ENCODE data around the gene RFX1.
"Not testable (repeated sequence)": the region's sequence is repeated elsewhere in the genome, so short reads cannot be mapped to it uniquely, and the experiment has no call there.

The RFX1 gene

GRCh38 chr19:14027856-14028450 lies 21.8 kb upstream of the RFX1 start, which contains the start of gene RLN3:
Gene RLN3 (plus strand): TSS chr19:14028148. CDS start chr19:14028205, 57 bp downstream.
- DNase-seq (ENCODE audit: low read depth, low spot score) = no peak

GRCh38 chr19:14026652-14027192 lies 20.6 kb upstream of the RFX1 start:
- DNase-seq (ENCODE audit: low read depth, low spot score) = not testable (repeated sequence)

GRCh38 chr19:14023404-14024235 lies 17.5 kb upstream of the RFX1 start:
- no peak for DNase-seq (ENCODE audit: low read depth, low spot score)

DNA sequence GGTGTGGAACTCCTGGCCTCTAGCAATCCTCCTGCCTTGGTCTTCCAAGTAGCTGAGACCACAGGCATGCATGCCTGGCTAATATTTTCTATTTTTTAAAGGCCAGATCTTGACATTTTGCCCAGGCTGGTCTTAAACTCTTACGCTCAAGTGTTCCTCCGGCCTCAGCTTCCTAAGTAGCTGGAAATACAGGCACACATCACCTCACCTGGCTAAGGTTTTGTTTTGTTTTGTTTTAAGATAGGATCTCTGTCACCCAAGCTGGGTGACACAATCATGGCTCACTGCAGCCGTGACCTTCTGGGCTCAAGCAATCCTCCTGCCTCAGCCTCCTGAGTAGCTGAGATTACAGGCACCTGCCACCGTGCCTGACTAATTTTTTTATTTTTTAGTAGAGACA lies 16.3 kb upstream of the RFX1 start:
- DNase-seq (ENCODE audit: low read depth, low spot score) = no peak

DNA sequence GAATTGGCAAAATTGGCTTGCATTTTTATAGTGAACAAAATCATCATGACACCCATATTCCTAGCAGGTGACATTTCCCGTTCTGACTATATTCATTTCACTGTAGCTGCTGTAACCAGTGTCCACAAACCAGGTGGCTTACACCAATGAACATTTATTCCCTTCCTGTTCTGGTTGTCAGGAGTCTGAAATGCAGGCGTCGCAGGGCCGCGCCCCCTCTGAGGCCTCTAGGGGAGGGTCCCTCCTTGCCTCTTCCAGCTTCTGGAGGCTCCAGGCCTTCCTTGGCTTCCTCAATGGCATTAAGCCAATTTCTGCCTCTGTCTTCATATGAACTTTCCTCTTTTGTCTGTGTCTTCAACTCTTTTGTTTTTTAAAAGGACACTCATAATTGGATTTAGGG lies 15.4 kb upstream of the RFX1 start:
- DNase-seq (ENCODE audit: low read depth, low spot score) = no peak

- not testable (repeated sequence) for DNase-seq (ENCODE audit: low read depth, low spot score)
These were observed 13.6 kb upstream of the RFX1 start for GRCh38 chr19:14019739-14020138.

GRCh38 chr19:14019100-14019499 lies 13.0 kb upstream of the RFX1 start:
- no peak for DNase-seq (ENCODE audit: low read depth, low spot score)

GRCh38 chr19:14015524-14016035 lies 9.5 kb upstream of the RFX1 start:
- DNase-seq (ENCODE audit: low read depth, low spot score) = no peak

- DNase-seq (ENCODE audit: low read depth, low spot score) = no peak
These were observed 6.3 kb upstream of the RFX1 start for GRCh38 chr19:14012378-14012915.

GRCh38 chr19:14006766-14007562 lies 844 bp upstream of the RFX1 start:
- no peak for DNase-seq (ENCODE audit: low read depth, low spot score)

GRCh38 chr19:14005349-14006084 lies 603 bp downstream of the RFX1 start:
- peak; percentile 73 for DNase-seq (ENCODE audit: low read depth, low spot score)

- DNase-seq (ENCODE audit: low read depth, low spot score) = no peak
These were observed 1.3 kb downstream of the RFX1 start for GRCh38 chr19:14004619-14005348.

GRCh38 chr19:14003251-14004055 lies 2.7 kb downstream of the RFX1 start:
- no peak for DNase-seq (ENCODE audit: low read depth, low spot score)

- DNase-seq (ENCODE audit: low read depth, low spot score) = no peak
These were observed 3.4 kb downstream of the RFX1 start for GRCh38 chr19:14002571-14003250.

DNA sequence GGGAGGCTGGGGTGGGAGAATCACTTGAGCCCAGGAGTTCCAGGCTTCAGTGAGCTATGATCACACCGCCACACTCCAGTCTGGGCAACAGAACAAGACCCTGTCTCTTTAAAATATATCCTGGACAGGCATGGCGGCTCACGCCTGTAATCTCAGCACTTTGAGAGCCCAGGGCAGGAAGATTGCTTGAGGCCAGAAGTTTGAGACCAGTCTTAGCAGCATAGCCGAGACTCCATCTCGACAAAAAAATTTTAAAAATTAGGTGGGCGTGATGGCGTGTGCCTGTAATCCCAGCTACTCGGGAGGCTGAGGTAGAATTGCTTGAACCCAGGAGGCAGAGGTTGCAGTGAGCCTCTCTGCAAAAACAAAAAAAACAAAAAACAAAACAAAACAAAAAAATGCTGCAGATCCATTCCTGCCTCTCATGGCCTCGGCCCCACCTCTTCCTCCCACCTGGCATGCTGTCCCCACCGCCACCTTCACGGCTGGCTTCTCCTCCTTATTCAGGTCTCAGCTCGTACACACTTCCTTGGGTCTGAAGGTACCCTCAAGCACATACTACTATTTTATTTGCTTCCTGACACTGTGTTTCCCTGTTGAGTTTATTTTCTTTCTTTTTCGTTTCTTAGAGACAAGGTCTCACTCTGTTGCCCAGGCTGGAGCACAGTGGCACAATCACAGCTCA lies 5.3 kb downstream of the RFX1 start:
- DNase-seq (ENCODE audit: low read depth, low spot score) = no peak

DNA sequence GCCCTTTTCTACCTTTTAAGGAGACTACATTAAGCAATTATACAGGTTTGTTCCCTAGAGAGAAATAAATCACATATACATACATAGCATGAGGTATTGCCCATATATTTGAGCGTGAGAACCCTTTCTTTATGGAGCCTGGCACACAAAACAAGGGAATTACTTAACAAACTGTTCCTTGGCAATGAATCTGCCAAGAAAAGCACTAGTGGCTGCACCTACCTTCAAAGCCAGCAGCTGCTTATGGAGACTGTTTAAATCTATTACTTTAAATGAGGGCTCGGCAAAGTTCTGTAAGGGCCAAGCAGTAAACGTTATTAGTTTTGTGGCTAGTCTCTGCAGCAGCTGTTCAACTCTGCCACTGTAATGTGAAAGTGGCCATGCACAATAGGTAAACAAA lies 7.0 kb downstream of the RFX1 start:
- DNase-seq (ENCODE audit: low read depth, low spot score) = no peak

- DNase-seq (ENCODE audit: low read depth, low spot score) = no peak
These were observed 7.7 kb downstream of the RFX1 start for GRCh38 chr19:13998426-13998825.

- no peak for DNase-seq (ENCODE audit: low read depth, low spot score)
These were observed 8.5 kb downstream of the RFX1 start for GRCh38 chr19:13997631-13997962.
